OCI-LY3 (cell line): ENCODE data around the gene RHOT1.

Experiments used
- CTCF ChIP-seq: fragments of 200-600, 300-600 bp; sonication (generic); IDR thresholded peaks from 2 replicates; pipeline ENCODE4 v1.5.1; 2014; ENCODE audit warnings: antibody characterized with exemption, low read length, low read depth
- EZH2phosphoT487 ChIP-seq: fragments of 200-600 bp; shearing (Covaris generic); IDR thresholded peaks from 2 replicates; pipeline ENCODE4 v1.6.1; 2018; ENCODE audit warnings: antibody characterized with exemption, mixed run types, low read depth

GRCh38 chr17:32209608-32210007 lies 67.3 kb downstream of the RHOT1 start:
- TF ChIP-seq EZH2phosphoT487, result no peak
- no peak for TF ChIP-seq CTCF
